GM19455 (cell line): Measurements from ENCODE around the gene RHOB.
"Not testable (repeated sequence)": the region's sequence is repeated elsewhere in the genome, so short reads cannot be mapped to it uniquely, and the experiment has no call there.

Source experiments
- ATAC-seq: cut with Tn5 transposase; IDR thresholded peaks from one replicate; pipeline ENCODE4 v1.9.1; 2021; ENCODE audit not compliant: unreplicated experiment

Gene RHOB

DNA sequence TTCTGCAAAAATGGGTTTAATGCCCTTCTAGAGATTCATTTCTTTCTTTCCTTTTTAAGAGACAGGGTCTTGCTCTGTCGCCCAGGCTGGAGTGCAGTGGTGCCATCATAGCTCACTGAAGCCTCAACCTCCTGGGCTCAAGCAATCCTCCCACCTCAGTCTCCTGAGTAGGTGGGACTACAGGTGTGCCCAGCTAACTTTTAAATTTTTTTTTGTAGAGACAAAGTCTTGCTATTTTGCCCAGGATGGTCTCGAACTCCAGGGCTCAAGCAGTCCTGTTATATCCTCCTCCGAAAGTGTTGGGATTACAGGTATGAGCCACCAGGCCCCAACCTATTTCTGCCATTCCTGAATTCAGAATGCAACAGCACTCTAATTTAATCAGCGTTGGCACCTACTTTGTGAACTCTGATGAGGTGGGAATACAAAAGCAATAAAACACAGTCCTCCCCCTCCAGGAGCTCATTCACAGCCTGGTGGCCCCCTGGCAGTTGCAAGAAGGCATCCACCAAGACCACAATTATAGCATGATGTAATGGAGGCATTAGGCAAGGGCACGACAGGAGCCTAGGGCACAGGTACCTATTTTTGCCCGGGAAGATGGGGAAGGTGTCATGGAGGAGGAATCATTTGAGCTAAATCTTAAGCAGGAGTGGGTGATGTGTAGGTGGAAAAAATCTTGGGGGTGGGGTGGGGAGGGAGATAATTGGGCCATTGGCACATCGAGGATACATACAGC is 5.1 kb downstream of the RHOB start:
- no peak for ATAC-seq

DNA sequence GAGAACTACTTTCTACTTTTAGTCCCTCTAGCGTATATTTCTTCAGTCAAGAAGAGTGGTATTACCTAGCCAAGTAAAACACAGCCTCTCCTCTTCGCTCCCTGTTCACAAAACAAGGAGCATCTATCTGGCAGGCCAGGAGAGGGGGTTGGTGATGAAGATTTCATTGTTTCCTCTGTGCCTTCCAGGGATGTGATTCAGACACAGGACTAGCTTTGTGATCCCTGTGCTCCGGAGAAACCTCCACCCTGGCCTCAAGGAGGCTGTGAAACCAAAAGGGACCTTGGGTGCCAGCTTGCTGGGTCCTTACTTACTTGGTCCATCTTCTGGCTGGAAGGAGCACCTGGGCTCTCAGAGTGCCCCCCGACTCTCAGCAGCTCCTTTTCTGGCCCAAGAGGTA is 5.7 kb downstream of the RHOB start:
- ATAC-seq: no peak

DNA sequence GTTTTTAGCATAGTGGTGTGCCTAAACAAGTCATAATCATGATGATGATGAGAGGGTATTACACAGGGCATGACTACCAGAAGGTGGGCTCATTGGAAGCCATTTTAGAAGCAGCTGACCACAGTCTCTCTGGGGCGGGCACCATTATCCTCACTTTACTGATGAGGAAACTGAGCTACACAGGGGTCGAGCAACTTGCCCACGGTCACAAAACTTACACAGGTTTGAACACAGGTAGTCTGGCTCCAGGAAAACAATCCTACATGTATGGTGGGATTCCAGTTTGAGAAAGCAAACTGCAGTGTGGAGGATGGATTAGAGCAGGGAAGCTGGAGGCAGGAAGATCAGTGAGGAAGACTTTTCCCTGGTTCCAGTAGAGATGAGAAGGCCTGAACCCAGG is 6.2 kb downstream of the RHOB start:
- no peak for ATAC-seq

DNA sequence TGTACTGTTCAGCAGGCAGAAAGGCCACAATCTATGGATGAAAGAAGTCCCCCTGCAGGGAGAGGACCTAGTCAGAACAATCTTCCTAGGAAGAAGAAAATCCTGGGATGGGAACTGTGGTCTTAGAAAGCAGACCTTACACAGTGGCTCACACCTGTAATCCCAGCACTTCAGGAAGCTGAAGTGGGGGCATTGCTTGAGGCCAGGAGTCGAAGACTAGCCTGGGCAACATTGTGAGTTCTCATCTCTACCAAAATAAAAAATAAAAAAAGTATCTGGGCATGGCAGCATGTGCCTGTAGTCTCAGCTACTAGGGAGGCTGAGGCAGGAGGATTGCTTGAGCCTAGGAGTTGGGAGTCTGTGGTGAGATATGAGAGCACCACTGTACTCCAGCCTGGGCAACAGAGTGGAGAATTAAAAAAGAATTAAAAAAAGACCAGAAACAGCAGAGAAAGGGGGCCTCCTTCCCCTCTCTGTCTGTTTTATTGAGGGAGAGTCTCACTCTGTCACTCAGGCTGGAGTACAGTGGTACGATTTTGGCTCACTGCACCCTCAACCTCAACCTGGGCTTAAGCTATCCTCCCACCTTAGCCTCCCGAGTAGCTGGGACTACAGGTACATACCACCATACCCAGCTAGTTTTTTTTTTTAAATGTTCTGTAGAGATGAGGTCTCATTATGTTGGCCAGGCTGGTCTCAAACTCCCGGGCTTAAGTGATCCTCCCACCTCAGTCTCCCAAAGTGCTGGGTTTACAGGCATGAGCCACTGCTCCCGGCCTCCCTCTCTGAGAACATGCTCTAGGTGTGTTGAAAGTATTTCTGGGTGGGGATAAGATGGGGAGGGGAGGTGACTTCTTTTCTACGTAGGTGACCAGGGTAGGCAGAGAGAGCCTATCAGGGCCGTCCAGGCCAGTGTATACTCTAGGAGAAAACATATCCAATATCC is 7.4 kb downstream of the RHOB start:
- no peak for ATAC-seq

DNA sequence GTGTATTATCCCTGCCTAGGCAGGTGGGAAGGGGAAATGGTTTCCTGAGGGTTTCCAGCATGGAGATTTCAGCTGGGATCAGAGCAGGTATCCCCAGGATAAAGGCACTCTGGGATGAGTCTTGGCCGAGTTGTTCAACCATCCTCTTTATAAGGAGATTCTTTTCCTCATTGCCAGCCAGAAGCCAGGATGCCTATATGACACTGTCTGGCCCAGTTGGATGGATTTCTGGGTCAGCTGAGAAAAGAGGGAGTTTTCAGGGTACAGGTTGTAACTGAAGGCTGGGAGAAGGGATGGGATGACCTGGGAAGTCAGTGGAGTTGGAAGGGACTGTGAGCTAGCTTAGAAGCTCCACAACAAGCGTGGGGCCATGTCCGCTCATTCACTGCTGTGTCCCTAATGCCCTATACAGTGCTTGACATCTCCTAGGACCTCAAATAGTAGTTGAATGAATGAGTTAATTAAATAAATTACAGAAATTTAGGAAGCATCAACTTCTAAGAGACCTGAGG is 8.3 kb downstream of the RHOB start:
- ATAC-seq: no peak

DNA sequence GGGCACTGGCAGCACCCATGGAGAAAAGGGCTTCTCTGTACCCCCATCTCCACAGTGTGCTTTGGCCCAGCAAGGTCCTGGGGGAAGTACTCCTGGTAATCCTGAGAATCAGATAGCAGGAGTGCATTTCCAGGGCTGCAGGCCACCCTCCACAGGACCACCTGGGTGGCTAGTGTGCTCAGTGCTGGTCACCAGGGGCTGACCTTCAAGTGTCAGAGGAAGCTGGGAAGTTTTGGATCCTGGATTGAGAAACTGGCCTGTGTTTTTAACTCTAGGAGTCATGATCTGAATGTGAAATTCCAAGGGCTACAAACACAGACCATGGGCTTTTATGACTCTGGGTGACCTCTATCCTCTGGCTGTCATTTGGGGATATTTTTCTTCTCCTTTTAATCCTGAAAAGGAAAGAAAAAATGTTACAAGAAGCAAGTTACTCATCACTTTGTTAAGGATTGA is 9.3 kb downstream of the RHOB start:
- ATAC-seq: no peak

DNA sequence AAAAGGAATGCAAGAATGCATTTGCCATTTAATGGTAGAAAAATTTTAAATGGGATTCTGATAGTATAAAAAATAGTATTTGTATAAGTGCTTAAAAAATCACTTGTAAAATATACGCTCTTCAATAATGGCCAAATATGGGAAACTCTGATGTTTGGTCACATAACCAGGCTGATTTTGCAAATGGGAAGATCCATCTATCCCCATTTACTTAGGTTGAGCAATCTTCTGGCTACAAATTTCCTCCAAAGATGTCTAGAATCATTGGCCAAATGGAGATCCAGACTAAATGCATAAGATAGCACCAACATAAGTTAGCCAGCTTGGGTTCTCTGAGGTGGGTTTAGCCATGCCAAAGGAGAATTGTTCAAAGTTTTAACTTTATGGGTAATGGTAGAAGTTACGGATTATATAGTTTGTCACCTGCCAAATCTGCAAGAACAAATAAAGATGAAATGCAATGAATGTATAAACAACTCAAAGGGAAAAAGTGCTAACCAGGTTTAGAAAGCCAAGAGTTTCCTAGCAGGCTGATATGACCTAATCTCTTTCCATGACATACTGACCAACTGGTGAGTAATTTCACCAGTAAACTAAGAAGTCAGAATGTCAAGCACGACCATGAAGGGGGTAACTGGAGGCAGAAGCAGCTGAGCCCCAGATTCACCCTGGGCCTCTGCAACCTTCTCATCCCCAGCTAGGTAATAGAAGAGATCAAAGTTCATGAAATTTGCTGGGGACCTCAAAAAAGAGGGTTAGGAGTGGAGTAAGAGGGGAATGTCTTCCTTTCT is 10.0 kb downstream of the RHOB start:
- no peak for ATAC-seq

DNA sequence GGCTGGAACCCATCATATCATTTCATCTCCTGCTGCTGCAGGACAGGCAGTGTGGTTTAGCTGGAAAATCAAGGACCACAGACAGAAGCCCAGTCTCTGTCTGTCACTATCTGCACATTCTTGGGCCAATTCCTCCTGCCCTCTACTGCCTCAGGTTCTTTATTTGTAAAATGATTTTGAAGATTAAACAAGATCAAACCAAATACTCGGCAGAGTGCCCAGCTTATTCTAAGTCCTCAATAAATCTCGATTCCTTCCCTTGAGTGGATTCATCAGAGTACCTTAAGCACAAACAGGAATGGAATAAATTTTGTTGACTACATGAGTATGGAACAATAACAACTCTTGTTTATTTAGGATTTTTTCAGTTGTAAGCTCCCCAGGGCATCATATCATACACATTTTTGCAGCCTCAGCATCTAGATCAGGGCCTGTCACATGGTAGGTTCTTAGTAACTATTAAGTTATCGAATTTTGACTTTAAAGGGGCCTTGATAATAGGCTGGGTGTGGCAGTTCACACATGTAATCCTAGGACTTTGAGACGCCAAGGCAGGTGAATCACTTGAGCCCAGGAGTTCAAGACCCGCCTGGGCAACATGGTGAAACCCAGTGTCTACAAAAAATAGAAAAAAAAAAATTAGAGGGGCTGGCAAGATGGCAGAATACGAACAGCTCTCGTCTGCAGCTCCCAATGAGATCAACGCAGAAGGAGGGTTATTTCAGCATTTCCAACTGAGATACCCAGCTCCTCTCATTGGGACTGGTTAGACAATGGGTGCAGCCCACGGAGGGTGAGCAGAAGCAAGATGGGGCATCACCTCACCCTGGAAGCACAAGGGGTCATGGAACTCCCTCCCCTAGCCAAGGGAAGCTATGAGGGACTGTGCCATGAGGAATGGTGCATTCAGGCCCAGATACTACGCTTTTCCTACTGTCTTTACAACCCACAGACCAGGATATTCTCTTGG is 11.1 kb downstream of the RHOB start:
- ATAC-seq: no peak

DNA sequence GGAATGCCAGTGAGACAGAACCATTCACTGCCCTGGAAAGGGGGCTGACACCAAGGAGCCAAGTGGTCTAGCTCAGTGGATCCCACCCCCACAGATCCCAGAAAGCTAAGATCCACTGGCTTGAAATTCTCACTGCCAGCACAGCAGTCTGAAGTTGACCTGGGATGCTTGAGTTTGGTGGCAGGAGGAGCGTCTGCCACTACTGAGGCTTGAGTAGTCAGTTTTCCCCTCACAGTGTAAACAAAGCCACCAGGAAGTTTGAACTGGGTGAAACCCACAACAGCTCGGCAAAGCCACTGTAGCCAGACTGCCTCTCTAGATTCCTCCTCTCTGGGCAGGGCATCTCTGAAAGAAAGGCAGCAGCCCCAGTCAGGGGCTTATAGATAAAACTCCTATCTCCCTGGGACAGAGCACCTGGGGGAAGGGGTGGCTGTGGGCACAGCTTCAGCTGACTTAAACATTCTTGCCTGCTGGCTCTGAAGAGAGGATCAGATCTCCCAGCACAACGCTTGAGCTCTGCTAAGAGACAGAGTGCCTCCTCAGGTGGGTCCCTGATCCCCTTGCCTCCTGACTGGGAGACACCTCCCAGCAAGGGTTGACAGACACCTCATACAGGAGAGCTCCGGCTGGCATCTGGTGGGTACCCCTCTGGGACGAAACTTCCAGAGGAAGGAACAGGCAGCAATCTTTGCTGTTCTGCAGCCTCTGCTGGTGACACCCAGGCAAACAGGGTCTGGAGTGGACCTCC is 12.0 kb downstream of the RHOB start:
- ATAC-seq: not testable (repeated sequence)

DNA sequence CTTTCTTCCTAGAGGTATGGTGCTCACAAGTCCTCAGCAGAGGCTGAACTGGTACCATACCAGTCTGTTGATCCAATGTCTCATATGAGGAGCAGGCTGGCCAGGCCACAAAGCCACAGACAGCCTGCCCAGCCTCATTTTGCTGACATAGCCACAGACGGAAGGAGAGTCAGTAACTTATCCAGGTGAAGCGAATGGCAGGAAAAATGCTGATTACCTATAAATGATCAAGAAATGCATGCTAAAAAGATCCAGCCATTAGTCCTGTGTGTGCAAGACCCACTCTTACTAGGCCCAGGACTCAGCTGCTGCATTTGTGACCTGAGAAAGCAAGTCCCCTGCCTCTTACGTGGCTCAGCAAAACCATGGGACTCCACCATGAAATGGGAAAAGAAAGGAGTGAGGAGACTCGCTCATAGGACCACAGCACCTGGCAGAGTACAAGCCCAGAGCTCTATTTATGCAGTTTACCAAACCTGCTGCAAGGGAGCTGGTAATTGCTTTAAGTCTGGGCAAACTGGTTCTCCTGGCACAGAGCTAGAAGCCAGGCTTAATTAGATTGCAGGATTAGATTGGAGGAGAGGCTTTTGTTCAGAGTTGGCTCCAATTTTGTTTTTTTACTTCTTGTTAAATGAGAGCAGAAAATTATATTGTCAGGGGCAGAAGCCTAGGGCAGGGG is 19.0 kb downstream of the RHOB start:
- no peak for ATAC-seq

DNA sequence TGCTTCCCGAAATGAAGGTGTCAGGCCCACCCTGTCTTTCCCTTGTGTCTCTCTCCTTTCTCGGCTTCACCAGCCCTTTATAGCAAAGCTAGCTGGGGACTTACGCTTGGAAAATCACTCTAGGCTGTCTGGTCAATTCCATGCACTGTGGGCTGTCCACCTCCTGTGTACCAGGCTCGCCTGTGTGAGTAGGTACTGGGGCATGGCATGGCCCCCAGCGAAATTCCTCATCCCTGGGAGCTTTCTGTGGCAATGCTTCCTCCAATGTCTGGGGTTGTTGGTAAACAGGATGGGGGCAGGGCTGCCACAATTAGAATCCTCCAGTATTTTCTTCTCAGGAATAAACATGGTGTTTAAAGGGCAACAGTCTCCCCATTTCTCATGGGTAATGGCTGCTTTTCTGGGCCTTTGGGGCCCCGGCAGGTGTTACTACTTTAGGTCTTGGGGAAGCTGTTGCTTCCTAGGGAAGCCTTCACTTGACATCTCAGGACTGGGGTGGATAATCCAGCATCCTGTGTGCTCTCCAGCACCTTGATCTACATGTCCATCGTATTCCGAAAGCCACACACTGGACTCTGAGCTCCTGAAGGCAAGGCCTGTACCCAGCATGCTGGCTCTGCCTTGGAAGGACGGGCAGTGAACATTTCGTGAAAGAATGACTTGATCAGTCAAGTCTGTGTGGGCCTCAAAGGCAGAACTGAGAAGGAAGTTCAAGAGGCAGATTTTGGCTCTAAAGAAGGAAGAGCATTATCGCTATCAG is 21.1 kb downstream of the RHOB start:
- no peak for ATAC-seq

DNA sequence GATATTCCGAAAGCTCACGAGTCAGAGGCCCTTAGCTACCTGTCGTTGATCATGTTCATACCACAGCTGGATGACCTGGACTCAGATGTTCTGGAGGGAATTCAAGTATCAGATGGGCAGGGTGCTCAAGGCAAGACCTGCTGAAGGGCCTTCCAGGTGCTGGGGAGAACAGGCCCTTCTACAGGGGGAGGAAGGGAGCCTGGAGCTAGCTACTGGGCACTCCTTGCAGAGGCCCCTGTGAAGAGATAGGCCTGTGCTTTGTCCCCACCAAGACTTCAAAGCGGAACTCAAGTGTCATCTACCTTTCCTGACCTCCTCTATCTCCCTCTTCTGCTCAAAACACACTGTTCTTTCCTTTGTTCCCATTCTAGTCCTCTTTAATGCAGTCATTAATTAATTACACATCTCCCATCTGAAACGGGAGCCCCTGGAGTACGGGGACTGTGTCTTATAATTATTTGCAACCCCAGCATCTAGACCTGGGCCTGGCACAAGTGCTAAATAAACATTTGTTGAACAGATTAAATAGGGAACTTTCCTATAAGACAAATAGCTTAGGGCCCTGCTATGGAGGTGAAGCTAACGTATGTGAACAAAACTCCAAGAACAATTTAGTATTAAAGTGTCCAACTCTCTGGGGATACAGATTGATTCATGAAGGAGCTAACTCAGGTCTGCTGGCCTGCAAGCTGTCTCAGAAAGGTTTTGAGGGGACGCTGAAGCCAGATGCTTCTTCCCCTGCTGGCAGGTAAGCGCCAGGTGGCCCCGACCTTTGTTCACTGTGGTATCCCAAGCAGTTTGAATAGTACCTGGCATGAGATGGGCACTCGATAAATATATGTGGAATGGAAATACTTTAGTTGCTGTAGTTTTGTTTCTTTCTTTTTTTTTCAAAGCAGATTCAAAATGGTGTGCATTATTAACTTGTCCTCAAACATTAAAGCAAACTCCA is 22.0 kb downstream of the RHOB start:
- no peak for ATAC-seq

DNA sequence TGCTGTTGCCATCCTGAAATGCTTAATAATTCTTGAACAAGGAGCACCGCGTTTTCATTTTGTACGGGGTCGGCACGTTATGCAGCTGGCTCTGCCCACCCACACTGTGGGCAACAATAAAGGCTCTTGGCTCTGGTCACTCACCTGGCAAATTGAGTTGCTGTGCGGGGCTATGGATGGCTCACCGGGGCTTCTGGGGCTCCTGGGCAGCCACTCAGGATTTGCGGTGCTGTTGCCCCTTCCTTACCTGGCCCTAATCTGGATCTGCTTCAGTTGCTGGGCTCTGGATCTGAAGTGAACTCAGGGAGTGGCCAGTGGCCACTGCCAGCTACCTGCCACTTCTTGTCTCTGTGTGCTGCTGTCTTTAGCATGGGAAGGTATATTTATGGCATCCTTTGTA is 22.7 kb downstream of the RHOB start:
- ATAC-seq: no peak

DNA sequence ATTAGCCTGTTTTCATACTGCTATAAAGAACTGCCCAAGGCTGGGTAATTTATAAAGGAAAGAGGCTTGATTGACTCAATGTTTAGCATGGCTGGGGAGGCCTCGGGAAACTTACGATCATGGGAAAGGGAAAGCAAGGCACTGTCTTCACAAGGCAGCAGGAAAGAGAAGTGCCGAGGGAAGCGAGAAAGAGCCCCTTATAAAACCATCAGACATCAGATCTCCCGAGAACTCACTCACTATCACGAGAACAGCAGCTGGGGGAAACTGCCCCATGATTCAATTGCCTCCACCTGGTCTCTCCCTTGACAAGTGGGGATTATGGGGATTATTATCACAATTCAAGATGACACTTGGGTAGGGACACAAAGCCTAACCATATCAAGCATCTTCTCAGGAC is 23.3 kb downstream of the RHOB start:
- no peak for ATAC-seq

DNA sequence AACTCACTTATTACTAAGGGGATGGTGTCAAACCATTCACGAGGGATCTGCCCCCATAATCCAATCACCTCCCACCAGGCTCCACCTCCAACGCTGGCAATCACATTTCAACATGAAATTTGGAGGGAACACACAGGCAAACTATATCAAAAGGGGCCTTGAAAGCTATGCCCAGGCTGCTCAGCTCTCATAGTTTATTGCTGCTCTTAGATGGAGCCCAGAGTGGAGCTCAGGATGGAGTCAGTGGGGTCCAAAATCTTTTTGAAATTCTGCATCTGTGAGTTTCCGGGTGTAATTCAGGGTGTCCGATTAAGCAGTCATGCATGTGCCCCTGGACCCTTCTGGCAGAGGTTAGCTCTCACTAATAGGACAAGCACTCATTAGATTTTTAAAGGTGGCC is 24.3 kb downstream of the RHOB start:
- no peak for ATAC-seq

DNA sequence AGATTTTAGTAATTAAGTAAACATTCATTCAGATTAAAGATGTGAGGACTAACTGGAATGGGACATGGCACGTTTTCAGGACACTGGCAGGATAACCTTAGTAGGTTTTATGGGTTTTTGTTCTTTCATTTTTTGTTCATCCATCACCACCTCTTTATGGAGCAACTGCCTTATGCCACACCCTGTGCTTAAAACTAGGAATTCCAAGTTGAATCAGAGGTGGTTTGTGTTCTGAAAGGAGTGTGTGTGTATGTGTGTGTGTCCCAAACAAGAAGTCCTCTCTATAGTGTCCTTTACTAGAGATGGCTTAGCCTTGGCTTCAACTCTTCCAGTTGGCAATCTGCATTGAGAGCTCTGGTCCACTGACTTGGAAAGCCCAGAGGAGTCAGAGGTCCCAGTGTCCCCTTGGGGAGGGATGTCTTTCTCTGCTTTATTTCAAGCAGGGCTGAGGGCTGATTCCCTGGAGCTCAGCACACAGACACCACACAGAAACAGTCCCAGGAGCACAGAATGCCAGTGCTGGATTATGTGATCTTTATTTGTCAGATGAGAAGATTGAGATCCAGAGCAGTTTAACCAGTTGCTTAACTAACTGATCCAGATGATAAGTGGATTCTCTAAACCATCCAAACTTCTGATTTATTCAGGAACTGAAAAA is 25.2 kb downstream of the RHOB start:
- no peak for ATAC-seq
